ENCODE results near the gene CCZ1. TPM values are rescaled to one million over a fixed set of nuclear protein-coding genes. Genes with fewer than 3 reads are reported as not detected.
"Not testable (repeated sequence)": the region's sequence is repeated elsewhere in the genome, so short reads cannot be mapped to it uniquely, and the experiment has no call there.

CCZ1 gene
- total RNA-seq, 1 donor from 2014 or later: 8.2 TPM

- H3K36me3 ChIP-seq; H3K27me3 ChIP-seq; H3K4me3 ChIP-seq; H3K27ac ChIP-seq; H3K4me1 ChIP-seq; H3K9me3 ChIP-seq; DNase-seq (ENCODE audit: low spot score in 2 of 2); intact Hi-C loops (cut with DNase I): not testable (repeated sequence)
Measured at GRCh38 chr7:5963205-5963604, 64.7 kb downstream of the CCZ1 start.

DNA sequence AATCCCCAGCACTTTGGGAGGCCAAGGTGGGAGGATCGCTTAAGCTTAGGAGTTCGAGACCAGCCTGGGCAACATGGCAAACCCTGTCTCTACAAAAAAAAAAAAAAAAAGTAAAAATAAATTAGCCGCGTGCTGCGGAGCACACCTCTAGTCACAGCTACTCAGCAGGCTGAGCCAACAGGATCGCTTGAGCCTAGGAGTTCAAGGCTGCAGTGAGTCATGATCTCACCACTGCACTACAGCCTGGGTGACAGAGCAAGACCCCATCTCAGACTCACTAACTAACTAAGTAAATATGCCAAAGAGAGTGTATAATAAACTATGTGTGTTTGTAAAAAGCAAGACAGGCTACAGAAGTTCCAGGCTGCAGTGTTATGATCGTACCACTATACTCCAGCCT is 65.3 kb downstream of the CCZ1 start:
- H3K36me3 ChIP-seq; H3K4me3 ChIP-seq; DNase-seq (ENCODE audit: low spot score in 2 of 2): not testable (repeated sequence)

GRCh38 chr7:5970347-5970911 is 71.9 kb downstream of the CCZ1 start, which contains the start of gene RSPH10B:
Gene RSPH10B (minus strand): TSS chr7:5970689. CDS start chr7:5967116, 3,573 bp downstream.
- H3K27me3 ChIP-seq; H3K4me3 ChIP-seq; DNase-seq (ENCODE audit: low spot score in 2 of 2); intact Hi-C loops (cut with DNase I); H3K9me3 ChIP-seq; H3K36me3 ChIP-seq; H3K4me1 ChIP-seq; H3K27ac ChIP-seq: not testable (repeated sequence)

More for the DNA sequence above, 65.3 kb downstream of the CCZ1 start:
- H3K27me3 ChIP-seq; H3K27ac ChIP-seq; intact Hi-C loops (cut with DNase I); H3K4me1 ChIP-seq; H3K9me3 ChIP-seq: not testable (repeated sequence)

- H3K4me3 ChIP-seq; H3K9me3 ChIP-seq; H3K27me3 ChIP-seq; DNase-seq (ENCODE audit: low spot score in 2 of 2); H3K4me1 ChIP-seq; H3K36me3 ChIP-seq; H3K27ac ChIP-seq; intact Hi-C loops (cut with DNase I): not testable (repeated sequence)
Measured at GRCh38 chr7:5973580-5973979, 75.0 kb downstream of the CCZ1 start.

Other genes starting within 250 kb of the CCZ1 start
- 20.6 TPM for gene RNF216, start 117.1 kb upstream of the CCZ1 start, total RNA-seq
- not detected for gene OCM, start 17.9 kb upstream of the CCZ1 start, total RNA-seq
- not detected for gene RSPH10B, start 72.0 kb downstream of the CCZ1 start, total RNA-seq
- gene PMS2, start 110.3 kb downstream of the CCZ1 start, total RNA-seq: 13.2 TPM
- gene AIMP2, start 110.5 kb downstream of the CCZ1 start, total RNA-seq: 19.4 TPM
- gene ANKRD61, start 132.6 kb downstream of the CCZ1 start, total RNA-seq: not detected
- 310 TPM for gene EIF2AK1, start 160.4 kb downstream of the CCZ1 start, total RNA-seq
- gene USP42, start 206.2 kb downstream of the CCZ1 start, total RNA-seq: 1.5 TPM